HCT116 (cell line): ENCODE measurements around the gene MAGEB2. TPM values are rescaled to one million over a fixed set of nuclear protein-coding genes. Genes with fewer than 3 reads are reported as not detected.

Experiments
- ATAC-seq: fragments of 200-7000 bp; cut with Tn5 transposase; 2 replicates; pipeline ENCODE4 v1.9.1; 2020; ENCODE audit warnings: mild to moderate bottlenecking, moderate library complexity
- BruUV-seq: library from RNA; stranded (reverse); fragments of 400-500 nt; replicated peaks from 2 replicates; lab custom pipeline; 2021; lab: Mats Ljungman, UMichigan
- CTCF ChIA-PET: fragments of 300-600 bp; sonication (Branson Sonifier 250); formaldehyde crosslinking; loops from one replicate; lab custom pipeline; 2021; ENCODE audit warnings: antibody characterized with exemption; lab: Charles Lee
- POLR2A ChIA-PET: fragments of 300-600, 350-600 bp; sonication (Branson Sonifier 250); formaldehyde crosslinking; loops from one replicate; lab custom pipeline; 2021; ENCODE audit warnings: antibody characterized with exemption; lab: Charles Lee
- RAD21 ChIA-PET, 2 experiments: fragments of 300-600 bp; sonication (Branson Sonifier 250); formaldehyde crosslinking; loops; one replicate each; lab custom pipeline; 2023; ENCODE audit warnings: low total read pairs in 2 of 2; ENCODE audit not compliant: uncharacterized antibody in 2 of 2, unreplicated experiment in 2 of 2, low non-redundant PET in 1 of 2; lab: Charles Lee
- DNase-seq: peaks from one replicate; pipeline ENCODE4 v3.0.0-alpha.2; 2010; ENCODE audit warnings: low read depth, low spot score
- H2AFZ ChIP-seq: fragments of 200-600 bp; shearing (Covaris generic), sonication (generic); 2 replicates; pipeline ENCODE4 v1.6.1; 2017; ENCODE audit warnings: low read depth, mixed run types, mixed read lengths, antibody characterized with exemption, low read length; ENCODE audit not compliant: poor library complexity, severe bottlenecking
- H3K27ac ChIP-seq: 2 replicates; pipeline ENCODE4 v1.5.1; 2012; ENCODE audit warnings: low read depth, low read length
- H3K27me3 ChIP-seq: fragments of 200-600 bp; sonication (generic); 2 replicates; pipeline ENCODE4 v1.6.1; 2016; ENCODE audit warnings: mixed run types, low read length, mixed read lengths; ENCODE audit not compliant: insufficient read depth
- H3K36me3 ChIP-seq, 2 experiments: fragments of 200-500 bp in 1 of 2; fragments of 200-600 bp in 1 of 2; sonication (Bioruptor generic) in 1 of 2; sonication (generic) in 1 of 2; 2 replicates each; pipeline versions ENCODE4 v1.5.1 to v1.6.1; 2014 to 2016; ENCODE audit warnings: low read length in 2 of 2, inconsistent platforms in 1 of 2, mixed read lengths in 1 of 2, mixed run types in 1 of 2; ENCODE audit not compliant: insufficient read depth in 2 of 2, control insufficient read depth in 1 of 2
- H3K4me1 ChIP-seq, 2 experiments: fragments of 200-600 bp in 1 of 2; sonication (generic) in 1 of 2; 2 replicates each; pipeline versions ENCODE4 v1.5.1 to v1.6.1; 2012 to 2017; ENCODE audit warnings: low read length in 2 of 2, inconsistent platforms in 1 of 2, mild to moderate bottlenecking in 1 of 2, mixed read lengths in 1 of 2, mixed run types in 1 of 2, moderate library complexity in 1 of 2; ENCODE audit not compliant: insufficient read depth in 2 of 2, control insufficient read depth in 1 of 2
- H3K4me2 ChIP-seq: fragments of 200-600 bp; sonication (generic); 2 replicates; pipeline ENCODE4 v1.6.1; 2017; ENCODE audit warnings: mixed run types, low read length, mixed read lengths
- H3K4me3 ChIP-seq, 2 experiments: fragments of 200-600 bp in 1 of 2; sonication (generic) in 1 of 2; replicated peaks in 1 of 2; 2 replicates each; pipeline ENCODE4 v1.5.1; 2011 to 2016; ENCODE audit warnings: low read length in 2 of 2, control low read depth in 1 of 2, low read depth in 1 of 2, mild to moderate bottlenecking in 1 of 2, mixed read lengths in 1 of 2, mixed run types in 1 of 2
- H3K79me2 ChIP-seq: fragments of 200-600 bp; sonication (generic); 2 replicates; pipeline ENCODE4 v1.6.1; 2017; ENCODE audit warnings: mild to moderate bottlenecking, mixed run types, low read length, moderate library complexity, mixed read lengths; ENCODE audit not compliant: insufficient read depth
- H3K9ac ChIP-seq: fragments of 200-600 bp; sonication (generic); 2 replicates; pipeline ENCODE4 v1.6.1; 2016; ENCODE audit warnings: low read length, mixed read lengths
- H3K9me2 ChIP-seq: fragments of 200-600 bp; sonication (generic), shearing (Covaris generic); 2 replicates; pipeline ENCODE4 v1.6.1; 2017; ENCODE audit warnings: mixed run types, mild to moderate bottlenecking, moderate library complexity; ENCODE audit not compliant: insufficient read depth
- H3K9me3 ChIP-seq, 2 experiments: fragments of 200-500 bp in 1 of 2; fragments of 200-600 bp in 1 of 2; sonication (Bioruptor generic) in 1 of 2; sonication (generic) in 1 of 2; 2 replicates each; pipeline ENCODE4 v1.6.1; 2014 to 2017; ENCODE audit warnings: low read length in 2 of 2, mixed read lengths in 2 of 2, inconsistent platforms in 1 of 2, low read depth in 1 of 2, mild to moderate bottlenecking in 1 of 2, mixed run types in 1 of 2, moderate library complexity in 1 of 2; ENCODE audit not compliant: control insufficient read depth in 1 of 2, insufficient read depth in 1 of 2
- H4K20me1 ChIP-seq: fragments of 200-600 bp; sonication (generic), shearing (Covaris generic); 2 replicates; pipeline ENCODE4 v1.6.1; 2017; ENCODE audit warnings: mixed run types, mild to moderate bottlenecking, moderate library complexity; ENCODE audit not compliant: insufficient read depth
- ATF3 ChIP-seq: IDR thresholded peaks from 2 replicates; pipeline ENCODE4 v1.6.1; 2012
- CBX3 ChIP-seq: IDR thresholded peaks from 2 replicates; pipeline ENCODE4 v1.6.1; 2012; ENCODE audit warnings: low read depth
- CEBPB ChIP-seq: IDR thresholded peaks from 2 replicates; pipeline ENCODE4 v1.6.1; 2012; ENCODE audit warnings: low read depth
- ELF1 ChIP-seq: IDR thresholded peaks from 2 replicates; pipeline ENCODE4 v1.6.1; 2012; ENCODE audit warnings: low read depth, borderline replicate concordance
- JUND ChIP-seq: IDR thresholded peaks from 2 replicates; pipeline ENCODE4 v1.6.1; 2012
- MAX ChIP-seq: IDR thresholded peaks from 2 replicates; pipeline ENCODE4 v1.6.1; 2012
- POLR2A ChIP-seq: IDR thresholded peaks from 2 replicates; pipeline ENCODE4 v1.7.0; 2011; ENCODE audit warnings: borderline replicate concordance; ENCODE audit not compliant: insufficient read depth, insufficient read length; ENCODE audit errors: extremely low read depth
- POLR2AphosphoS5 ChIP-seq: IDR thresholded peaks from 2 replicates; pipeline ENCODE4 v1.6.1; 2011; ENCODE audit warnings: mild to moderate bottlenecking, low read depth, low read length, moderate library complexity
- RAD21 ChIP-seq: IDR thresholded peaks from 2 replicates; pipeline ENCODE4 v1.6.1; 2012; ENCODE audit warnings: low read depth, mild to moderate bottlenecking
- TCF7L2 ChIP-seq: IDR thresholded peaks from 2 replicates; pipeline ENCODE4 v1.7.0; 2011; ENCODE audit warnings: borderline replicate concordance, inconsistent platforms; ENCODE audit not compliant: insufficient read depth, insufficient read length; ENCODE audit errors: extremely low read depth
- YY1 ChIP-seq: IDR thresholded peaks from 2 replicates; pipeline ENCODE4 v1.6.1; 2011; ENCODE audit warnings: low read length, low read depth, moderate library complexity, mild to moderate bottlenecking; ENCODE audit not compliant: insufficient replicate concordance; ENCODE audit errors: extremely low read depth
- ZNF274 ChIP-seq: fragments of 200-500 bp; sonication (Bioruptor generic); IDR thresholded peaks from 2 replicates; pipeline ENCODE4 v1.6.1; 2014; ENCODE audit warnings: mild to moderate bottlenecking, low read depth, low read length, inconsistent platforms
- intact Hi-C: fragments of 100-400 bp; cut with micrococcal nuclease; formaldehyde crosslinking; loops from 2 replicates; pipeline ENCODE4 v1.10.0; 2022
- total RNA-seq: library from RNA; stranded (reverse); gene quantifications from one replicate; pipeline ENCODE4 v1.2.1, GENCODE V29; 2021; ENCODE audit not compliant: unreplicated experiment

MAGEB2 gene
- total RNA-seq, 1 experiment from 2014 or later: 138 TPM

- TF ChIP-seq MAX: no peak
- no peak for TF ChIP-seq POLR2A
- TF ChIP-seq, all 23 proteins: peak for 0
Measured at GRCh38 chrX:30248854-30249253, 33.5 kb downstream of the MAGEB2 start (continued).

- ChIA-PET CTCF (no interaction called here), RAD21 (no interaction called here), POLR2A (no interaction called here)
- Histone ChIP-seq H3K36me3 (no peaks in the 10 kb centered on the region), H3K4me2 (no peak overlapping the region), H3K9me3 (no peaks in the 10 kb centered on the region), H3K4me3 (no peak overlapping the region), H3K27me3 (no peaks in the 10 kb centered on the region), H2AFZ (no peak overlapping the region), H3K9me2 (no peaks in the 10 kb centered on the region), H3K79me2 (no peaks in the 10 kb centered on the region), H3K4me1 (no peaks in the 10 kb centered on the region), H3K9ac (no peak overlapping the region), H3K27ac (no peak overlapping the region), H4K20me1 (no peaks in the 10 kb centered on the region)
- no peak for ATAC-seq
- intact Hi-C loops: no loop called here
- no TSS peak for BruUV-seq
- TF ChIP-seq TCF7L2: no peak
- no peak for TF ChIP-seq RAD21
- no peak for TF ChIP-seq ATF3
- no peak for TF ChIP-seq POLR2AphosphoS5
- TF ChIP-seq ZNF274: no peak
- TF ChIP-seq MAX: no peak
- TF ChIP-seq CBX3: no peak
- TF ChIP-seq YY1: no peak
- no peak for TF ChIP-seq POLR2A
- no peak for TF ChIP-seq ELF1
- TF ChIP-seq CEBPB: no peak
- no peak for TF ChIP-seq JUND
- DNase-seq: no peak
Measured at GRCh38 chrX:30253257-30253656, 37.9 kb downstream of the MAGEB2 start.
